ENCODE results near the gene WDR6. TPM values are rescaled to one million over a fixed set of nuclear protein-coding genes. Genes with fewer than 3 reads are reported as not detected.
A peak's percentile ranks its signal among the peaks of the same experiment; 100 is the strongest.

Gene WDR6
- total and polyA plus RNA-seq, 3 experiments from 2014 or later, result 82.9 to 167 (median 158) TPM

GRCh38 chr3:48966876-48967361, 40.3 kb upstream of the WDR6 start:
- no peak overlapping the region for H3K4me3 Mint-ChIP-seq
- H3K36me3 Mint-ChIP-seq, result peaks cover 0 to 86% (median 24%) of the 10 kb centered on the region in 3 donors
- H3K27me3 ChIP-seq (ENCODE audit: insufficient read depth, low read length, poor library complexity, severe bottlenecking), result no peaks in the 10 kb centered on the region
- H3K4me1 ChIP-seq (ENCODE audit: insufficient read depth, low read length), result no peaks in the 10 kb centered on the region
- no peak overlapping the region for H3K27ac ChIP-seq (ENCODE audit: low read depth, low read length)
- DNase-seq, result no peak
- H3K36me3 ChIP-seq (ENCODE audit: insufficient read depth, low read length), result peaks cover 41% of the 10 kb centered on the region
- ChIA-PET CTCF (no interaction called here), POLR2A (no interaction called here)
- no peaks in the 10 kb centered on the region for H3K9me3 Mint-ChIP-seq
- H3K4me1 Mint-ChIP-seq, result peaks cover 6 to 17% (median 15%) of the 10 kb centered on the region in 3 donors
- H3K27ac Mint-ChIP-seq, result peak overlapping the region in 5 of 8 donors; percentile 25 to 70 (median 56)
- no peaks in the 10 kb centered on the region for H3K27me3 Mint-ChIP-seq
- no peak overlapping the region for H3K4me3 ChIP-seq (ENCODE audit: low read length)
- H3K9me3 ChIP-seq (ENCODE audit: low read length), result no peaks in the 10 kb centered on the region

GRCh38 chr3:48970586-48970985, 36.6 kb upstream of the WDR6 start:
- Mint-ChIP-seq H3K9me3 (no peaks in the 10 kb centered on the region), H3K4me1 (peaks cover 4 to 17% (median 15%) of the 10 kb centered on the region in 3 donors)
- POLR2A ChIA-PET, result no interaction called here

GRCh38 chr3:48974076-48974864, 32.9 kb upstream of the WDR6 start:
- H3K4me1 ChIP-seq (ENCODE audit: insufficient read depth, low read length), result no peaks in the 10 kb centered on the region
- ChIA-PET POLR2A (no interaction called here), CTCF (interaction anchor here (0.7 to 1.4 kb wide), 3 partner anchors 15 to 876 kb away, joined by 3 to 4 read pairs (median 3); partner anchors contain the start of gene WDR6)
- no peaks in the 10 kb centered on the region for H3K4me1 Mint-ChIP-seq
- H3K4me3 ChIP-seq (ENCODE audit: low read length), result no peak overlapping the region
- peaks cover 52% of the 10 kb centered on the region for H3K36me3 ChIP-seq (ENCODE audit: insufficient read depth, low read length)
- no peak for DNase-seq
- no peaks in the 10 kb centered on the region for H3K27me3 Mint-ChIP-seq
- peak overlapping the region in 1 of 8 donors; percentile 64 for H3K27ac Mint-ChIP-seq
- H3K4me3 Mint-ChIP-seq, result no peak overlapping the region
- no peaks in the 10 kb centered on the region for H3K9me3 Mint-ChIP-seq
- H3K36me3 Mint-ChIP-seq, result peaks cover 6 to 80% (median 25%) of the 10 kb centered on the region in 3 donors
- H3K9me3 ChIP-seq (ENCODE audit: low read length), result no peaks in the 10 kb centered on the region
- H3K27me3 ChIP-seq (ENCODE audit: insufficient read depth, low read length, poor library complexity, severe bottlenecking), result no peaks in the 10 kb centered on the region
- H3K27ac ChIP-seq (ENCODE audit: low read depth, low read length), result no peak overlapping the region

More at GRCh38 chr3:48970586-48970985, 36.6 kb upstream of the WDR6 start:
- H3K4me3 Mint-ChIP-seq, result no peak overlapping the region
- no peaks in the 10 kb centered on the region for H3K4me1 ChIP-seq (ENCODE audit: insufficient read depth, low read length)
- H3K4me3 ChIP-seq (ENCODE audit: low read length), result no peak overlapping the region
- no peaks in the 10 kb centered on the region for H3K27me3 ChIP-seq (ENCODE audit: insufficient read depth, low read length, poor library complexity, severe bottlenecking)
- no peaks in the 10 kb centered on the region for H3K27me3 Mint-ChIP-seq
- peaks cover 6 to 91% (median 29%) of the 10 kb centered on the region in 3 donors for H3K36me3 Mint-ChIP-seq
- H3K27ac Mint-ChIP-seq, result no peak overlapping the region
- no peak overlapping the region for H3K27ac ChIP-seq (ENCODE audit: low read depth, low read length)
- no peak for DNase-seq
- peaks cover 55% of the 10 kb centered on the region for H3K36me3 ChIP-seq (ENCODE audit: insufficient read depth, low read length)
- no peaks in the 10 kb centered on the region for H3K9me3 ChIP-seq (ENCODE audit: low read length)
- CTCF ChIA-PET, result interaction anchor here (0.8 to 1.9 kb wide), 2 partner anchors 10 to 17 kb away, joined by 3 to 10 read pairs; no protein-coding TSS in a partner anchor

- ChIA-PET CTCF (no interaction called here), POLR2A (interaction anchor here (0.7 kb wide), 1 partner anchor 59 kb away, joined by 4 read pairs; no protein-coding TSS in a partner anchor)
- H3K4me3 Mint-ChIP-seq, result no peak overlapping the region
- peak overlapping the region in 1 of 8 donors; percentile 51 for H3K27ac Mint-ChIP-seq
- H3K4me3 ChIP-seq (ENCODE audit: low read length), result no peak overlapping the region
- peaks cover 51% of the 10 kb centered on the region for H3K36me3 ChIP-seq (ENCODE audit: insufficient read depth, low read length)
- no peaks in the 10 kb centered on the region for H3K4me1 ChIP-seq (ENCODE audit: insufficient read depth, low read length)
- no peaks in the 10 kb centered on the region for H3K9me3 Mint-ChIP-seq
- no peaks in the 10 kb centered on the region for H3K4me1 Mint-ChIP-seq
- no peaks in the 10 kb centered on the region for H3K27me3 ChIP-seq (ENCODE audit: insufficient read depth, low read length, poor library complexity, severe bottlenecking)
- peaks cover 0 to 80% (median 15%) of the 10 kb centered on the region in 3 donors for H3K36me3 Mint-ChIP-seq
- H3K27me3 Mint-ChIP-seq, result no peaks in the 10 kb centered on the region
- no peaks in the 10 kb centered on the region for H3K9me3 ChIP-seq (ENCODE audit: low read length)
- DNase-seq, result no peak
- no peak overlapping the region for H3K27ac ChIP-seq (ENCODE audit: low read depth, low read length)
Measured at GRCh38 chr3:48979451-48979850, 27.7 kb upstream of the WDR6 start.

- H3K27me3 ChIP-seq (ENCODE audit: insufficient read depth, low read length, poor library complexity, severe bottlenecking), result no peaks in the 10 kb centered on the region
- H3K4me3 ChIP-seq (ENCODE audit: low read length), result no peak overlapping the region
- Mint-ChIP-seq H3K9me3 (no peaks in the 10 kb centered on the region), H3K36me3 (peaks cover 0 to 80% (median 10%) of the 10 kb centered on the region in 3 donors), H3K27ac (peak overlapping the region in 3 of 8 donors; percentile 5 to 37 (median 29)), H3K4me1 (no peaks in the 10 kb centered on the region), H3K27me3 (no peaks in the 10 kb centered on the region), H3K4me3 (no peak overlapping the region)
- CTCF ChIA-PET, result no interaction called here
- POLR2A ChIA-PET, result interaction anchor here (0.6 to 0.7 kb wide), 3 partner anchors 60 to 1127 kb away, joined by 4 to 5 read pairs (median 4); no protein-coding TSS in a partner anchor
- no peaks in the 10 kb centered on the region for H3K9me3 ChIP-seq (ENCODE audit: low read length)
- H3K4me1 ChIP-seq (ENCODE audit: insufficient read depth, low read length), result no peaks in the 10 kb centered on the region
- H3K27ac ChIP-seq (ENCODE audit: low read depth, low read length), result no peak overlapping the region
- peaks cover 44% of the 10 kb centered on the region for H3K36me3 ChIP-seq (ENCODE audit: insufficient read depth, low read length)
- DNase-seq, result no peak
Measured at GRCh38 chr3:48980295-48980694, 26.9 kb upstream of the WDR6 start.

- H3K27ac Mint-ChIP-seq, result peak overlapping the region in 1 of 8 donors; percentile 47
- H3K4me1 Mint-ChIP-seq, result peaks cover 0 to 2% (median 0%) of the 10 kb centered on the region in 3 donors
- Histone ChIP-seq H3K27ac (ENCODE audit: low read depth, low read length) (no peak overlapping the region), H3K9me3 (ENCODE audit: low read length) (no peaks in the 10 kb centered on the region), H3K4me3 (ENCODE audit: low read length) (no peak overlapping the region), H3K4me1 (ENCODE audit: insufficient read depth, low read length) (no peaks in the 10 kb centered on the region), H3K27me3 (ENCODE audit: insufficient read depth, low read length, poor library complexity, severe bottlenecking) (no peaks in the 10 kb centered on the region), H3K36me3 (ENCODE audit: insufficient read depth, low read length) (peaks cover 38% of the 10 kb centered on the region)
- H3K36me3 Mint-ChIP-seq, result peaks cover 0 to 75% (median 9%) of the 10 kb centered on the region in 3 donors
- CTCF ChIA-PET, result interaction anchor here (1.0 kb wide), 1 partner anchor 25 kb away, joined by 3 read pairs; the partner anchor contains the start of gene WDR6
- H3K9me3 Mint-ChIP-seq, result no peaks in the 10 kb centered on the region
- no peak overlapping the region for H3K4me3 Mint-ChIP-seq
- POLR2A ChIA-PET, result no interaction called here
- no peak for DNase-seq
- H3K27me3 Mint-ChIP-seq, result no peaks in the 10 kb centered on the region
Measured at GRCh38 chr3:48982016-48982415, 25.2 kb upstream of the WDR6 start.

GRCh38 chr3:48982686-48983085, 24.5 kb upstream of the WDR6 start:
- peaks cover 38% of the 10 kb centered on the region for H3K36me3 ChIP-seq (ENCODE audit: insufficient read depth, low read length)
- no peak for DNase-seq
- peaks cover 0 to 73% (median 9%) of the 10 kb centered on the region in 3 donors for H3K36me3 Mint-ChIP-seq
- no peaks in the 10 kb centered on the region for H3K27me3 ChIP-seq (ENCODE audit: insufficient read depth, low read length, poor library complexity, severe bottlenecking)
- no peak overlapping the region for H3K4me3 ChIP-seq (ENCODE audit: low read length)
- peak overlapping the region in 1 of 8 donors; percentile 72 for H3K27ac Mint-ChIP-seq
- POLR2A ChIA-PET, result interaction anchor here (0.6 kb wide), 1 partner anchor 28 kb away, joined by 5 read pairs; no protein-coding TSS in a partner anchor
- no peaks in the 10 kb centered on the region for H3K27me3 Mint-ChIP-seq
- H3K27ac ChIP-seq (ENCODE audit: low read depth, low read length), result no peak overlapping the region
- H3K9me3 Mint-ChIP-seq, result no peaks in the 10 kb centered on the region
- no peaks in the 10 kb centered on the region for H3K4me1 ChIP-seq (ENCODE audit: insufficient read depth, low read length)
- CTCF ChIA-PET, result no interaction called here
- no peaks in the 10 kb centered on the region for H3K9me3 ChIP-seq (ENCODE audit: low read length)
- peaks cover under 1 to 2% (median under 1%) of the 10 kb centered on the region in 3 donors for H3K4me1 Mint-ChIP-seq
- no peak overlapping the region for H3K4me3 Mint-ChIP-seq

GRCh38 chr3:48983096-48983495, 24.1 kb upstream of the WDR6 start:
- H3K27me3 ChIP-seq (ENCODE audit: insufficient read depth, low read length, poor library complexity, severe bottlenecking), result no peaks in the 10 kb centered on the region
- Mint-ChIP-seq H3K27me3 (no peaks in the 10 kb centered on the region), H3K9me3 (no peaks in the 10 kb centered on the region), H3K27ac (peak overlapping the region in 2 of 8 donors; percentile 51 to 72), H3K36me3 (peaks cover 0 to 69% (median 9%) of the 10 kb centered on the region in 3 donors), H3K4me3 (no peak overlapping the region), H3K4me1 (peaks cover 5% of the 10 kb centered on the region in 3 donors)
- peaks cover 38% of the 10 kb centered on the region for H3K36me3 ChIP-seq (ENCODE audit: insufficient read depth, low read length)
- no peaks in the 10 kb centered on the region for H3K4me1 ChIP-seq (ENCODE audit: insufficient read depth, low read length)
- POLR2A ChIA-PET, result interaction anchor here (0.6 kb wide), 1 partner anchor 28 kb away, joined by 5 read pairs; no protein-coding TSS in a partner anchor
- H3K27ac ChIP-seq (ENCODE audit: low read depth, low read length), result no peak overlapping the region
- no peak for DNase-seq
- CTCF ChIA-PET, result no interaction called here
- no peaks in the 10 kb centered on the region for H3K9me3 ChIP-seq (ENCODE audit: low read length)
- H3K4me3 ChIP-seq (ENCODE audit: low read length), result no peak overlapping the region
